Measurements from ENCODE around the gene KLK10. TPM values are rescaled to one million over a fixed set of nuclear protein-coding genes. Genes with fewer than 3 reads are reported as not detected.

The KLK10 gene
- total RNA-seq, 2 donors from 2014 or later = 0.46 to 0.91 TPM

DNA sequence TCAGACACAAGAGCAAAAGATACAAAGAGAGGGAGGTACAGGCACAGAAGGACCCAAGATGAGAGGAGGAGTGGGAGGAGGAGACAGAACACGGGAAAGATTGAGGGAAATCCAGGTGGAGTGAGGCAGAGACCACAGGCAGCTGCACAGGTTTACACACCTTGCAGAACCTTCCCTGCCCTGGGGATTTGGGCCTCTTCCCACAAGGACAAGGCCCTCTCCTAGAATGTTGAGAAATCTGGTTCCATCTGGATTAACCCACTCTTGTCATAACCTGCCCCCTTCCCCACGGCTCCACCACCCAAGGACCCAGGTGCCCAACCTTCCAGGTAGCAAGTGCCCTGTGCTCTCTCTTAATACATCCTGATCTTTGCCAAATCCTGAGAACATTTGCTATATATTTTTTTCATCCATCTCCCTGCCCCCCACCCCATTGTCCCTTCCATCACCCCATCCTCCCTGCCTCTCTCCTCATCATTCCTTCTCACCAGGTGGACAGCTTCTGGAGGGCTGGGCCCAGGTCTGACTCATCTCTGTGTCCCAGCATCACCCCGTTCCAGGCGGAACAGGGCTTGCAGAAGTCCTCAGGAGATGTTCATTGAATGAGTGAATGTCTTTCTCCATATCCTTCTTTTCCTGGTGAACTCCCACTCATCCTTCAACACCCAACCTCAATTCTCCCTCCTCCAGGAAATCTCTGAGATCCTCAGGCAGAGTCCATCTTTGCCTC lies 9.3 kb downstream of the KLK10 start:
- no peaks in the 10 kb centered on the region for H3K4me1 Mint-ChIP-seq
- H3K27ac Mint-ChIP-seq = no peak overlapping the region
- peaks cover 72% of the 10 kb centered on the region for H3K27me3 Mint-ChIP-seq (ENCODE audit: insufficient read depth)
- Histone ChIP-seq H3K9me3 (ENCODE audit: control insufficient read depth, low read length) (no peaks in the 10 kb centered on the region), H3K4me1 (ENCODE audit: control insufficient read depth, insufficient read depth, low read length) (no peaks in the 10 kb centered on the region), H3K36me3 (ENCODE audit: control insufficient read depth, insufficient read depth, low read length) (no peaks in the 10 kb centered on the region), H3K27me3 (ENCODE audit: control insufficient read depth, insufficient read depth, low read length, poor library complexity, severe bottlenecking) (peaks cover 28% of the 10 kb centered on the region), H3K9ac (ENCODE audit: extremely low read depth, low read length, poor library complexity, severe bottlenecking) (no peak overlapping the region), H3K27ac (ENCODE audit: low read depth, low read length) (no peak overlapping the region), H3K4me3 (ENCODE audit: low read length) (no peak overlapping the region)
- H3K4me3 Mint-ChIP-seq = no peak overlapping the region
- no peaks in the 10 kb centered on the region for H3K9me3 Mint-ChIP-seq
- DNase-seq = no peak
- 72 to 87% methylated on average over 4 of the region's 4 CpGs for WGBS, 2 experiments (ENCODE audit: insufficient coverage in 1 of 2, insufficient read length in 1 of 2)
- H3K36me3 Mint-ChIP-seq (ENCODE audit: low read depth) = no peaks in the 10 kb centered on the region
- TF ChIP-seq, protein P1, sequence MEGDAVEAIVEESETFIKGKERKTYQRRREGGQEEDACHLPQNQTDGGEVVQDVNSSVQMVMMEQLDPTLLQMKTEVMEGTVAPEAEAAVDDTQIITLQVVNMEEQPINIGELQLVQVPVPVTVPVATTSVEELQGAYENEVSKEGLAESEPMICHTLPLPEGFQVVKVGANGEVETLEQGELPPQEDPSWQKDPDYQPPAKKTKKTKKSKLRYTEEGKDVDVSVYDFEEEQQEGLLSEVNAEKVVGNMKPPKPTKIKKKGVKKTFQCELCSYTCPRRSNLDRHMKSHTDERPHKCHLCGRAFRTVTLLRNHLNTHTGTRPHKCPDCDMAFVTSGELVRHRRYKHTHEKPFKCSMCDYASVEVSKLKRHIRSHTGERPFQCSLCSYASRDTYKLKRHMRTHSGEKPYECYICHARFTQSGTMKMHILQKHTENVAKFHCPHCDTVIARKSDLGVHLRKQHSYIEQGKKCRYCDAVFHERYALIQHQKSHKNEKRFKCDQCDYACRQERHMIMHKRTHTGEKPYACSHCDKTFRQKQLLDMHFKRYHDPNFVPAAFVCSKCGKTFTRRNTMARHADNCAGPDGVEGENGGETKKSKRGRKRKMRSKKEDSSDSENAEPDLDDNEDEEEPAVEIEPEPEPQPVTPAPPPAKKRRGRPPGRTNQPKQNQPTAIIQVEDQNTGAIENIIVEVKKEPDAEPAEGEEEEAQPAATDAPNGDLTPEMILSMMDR (conservative IDR thresholded peaks at IDR 0.05) = no peak

DNA sequence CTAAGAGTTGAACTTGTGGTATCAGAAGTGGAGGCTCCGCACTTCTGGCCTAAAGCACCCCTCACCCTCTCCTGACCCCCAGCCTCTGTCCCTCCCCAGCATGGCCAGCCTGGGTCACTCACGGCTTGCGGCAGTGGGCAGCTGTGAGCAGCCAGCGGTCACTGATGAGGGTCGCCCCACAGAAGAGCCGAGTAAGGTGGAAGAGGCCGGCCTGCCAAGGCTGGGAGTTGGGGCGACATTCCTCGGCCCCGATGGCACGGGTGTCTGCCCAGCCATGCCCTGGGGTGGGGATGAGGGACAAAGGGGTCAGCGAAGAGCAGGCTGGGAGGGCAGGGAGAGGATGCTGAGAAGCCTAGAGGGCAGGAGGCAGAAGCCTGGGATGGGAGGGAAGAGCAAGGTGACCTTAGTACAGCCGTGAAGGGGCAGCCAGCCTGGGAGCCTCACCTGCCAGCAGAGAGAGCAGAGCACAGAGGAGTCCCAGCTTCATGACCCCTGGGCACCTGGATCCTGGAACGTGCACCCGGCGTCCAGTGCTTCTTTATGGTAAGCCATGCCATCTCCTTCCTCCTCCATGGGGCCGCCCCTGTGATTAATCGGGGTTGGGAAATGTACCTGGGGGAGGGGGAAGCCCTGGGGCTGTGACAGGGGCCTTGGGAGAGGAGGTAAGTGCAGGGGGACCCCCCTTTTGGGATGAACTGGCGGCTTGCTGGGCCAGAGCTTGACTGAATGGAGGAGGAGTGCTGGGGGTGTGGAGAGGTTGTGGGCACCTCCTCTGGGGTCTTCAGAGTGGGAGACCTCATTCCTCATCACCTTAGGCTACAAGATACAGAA lies 10.2 kb downstream of the KLK10 start:
- TF ChIP-seq, protein P1 (conservative IDR thresholded peaks at IDR 0.05) = no peak
- DNase-seq = no peak
- Mint-ChIP-seq H3K27ac (no peak overlapping the region), H3K27me3 (ENCODE audit: insufficient read depth) (peaks cover 70% of the 10 kb centered on the region), H3K4me3 (no peak overlapping the region), H3K36me3 (ENCODE audit: low read depth) (no peaks in the 10 kb centered on the region), H3K4me1 (no peaks in the 10 kb centered on the region), H3K9me3 (no peaks in the 10 kb centered on the region)
- Histone ChIP-seq H3K9me3 (ENCODE audit: control insufficient read depth, low read length) (no peaks in the 10 kb centered on the region), H3K27ac (ENCODE audit: low read depth, low read length) (no peak overlapping the region), H3K4me3 (ENCODE audit: low read length) (no peak overlapping the region), H3K27me3 (ENCODE audit: control insufficient read depth, insufficient read depth, low read length, poor library complexity, severe bottlenecking) (peaks cover 19% of the 10 kb centered on the region), H3K9ac (ENCODE audit: extremely low read depth, low read length, poor library complexity, severe bottlenecking) (no peak overlapping the region), H3K4me1 (ENCODE audit: control insufficient read depth, insufficient read depth, low read length) (no peaks in the 10 kb centered on the region), H3K36me3 (ENCODE audit: control insufficient read depth, insufficient read depth, low read length) (no peaks in the 10 kb centered on the region)
- WGBS, 2 experiments (ENCODE audit: insufficient coverage in 1 of 2, insufficient read length in 1 of 2) = 85 to 100% methylated on average over 2 to 18 of the region's 19 CpGs

DNA sequence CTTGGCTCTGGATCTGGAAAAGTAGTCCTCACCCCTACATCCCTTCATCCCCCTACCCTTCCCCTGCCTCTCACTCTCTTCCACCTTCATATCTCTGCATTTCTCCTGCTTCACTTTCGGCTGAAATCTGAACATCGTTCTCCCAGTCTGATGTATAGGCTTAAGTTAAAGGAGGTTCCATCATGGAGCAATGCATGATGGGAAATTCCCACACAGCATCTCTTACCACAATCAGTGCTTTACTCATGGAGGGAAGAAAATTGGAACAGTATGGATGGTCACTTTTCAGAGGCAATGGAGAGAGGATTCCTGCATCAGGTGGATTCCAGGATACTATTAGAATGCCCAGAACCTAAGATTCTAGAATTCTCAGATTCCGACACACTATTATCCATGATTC lies 12.0 kb downstream of the KLK10 start:
- TF ChIP-seq, protein P1 (conservative IDR thresholded peaks at IDR 0.05) = no peak
- Histone ChIP-seq H3K36me3 (ENCODE audit: control insufficient read depth, insufficient read depth, low read length) (no peaks in the 10 kb centered on the region), H3K4me1 (ENCODE audit: control insufficient read depth, insufficient read depth, low read length) (no peaks in the 10 kb centered on the region), H3K27me3 (ENCODE audit: control insufficient read depth, insufficient read depth, low read length, poor library complexity, severe bottlenecking) (peaks cover 17% of the 10 kb centered on the region), H3K27ac (ENCODE audit: low read depth, low read length) (no peak overlapping the region), H3K4me3 (ENCODE audit: low read length) (no peak overlapping the region), H3K9ac (ENCODE audit: extremely low read depth, low read length, poor library complexity, severe bottlenecking) (no peak overlapping the region), H3K9me3 (ENCODE audit: control insufficient read depth, low read length) (no peaks in the 10 kb centered on the region)
- peaks cover 62% of the 10 kb centered on the region for H3K27me3 Mint-ChIP-seq (ENCODE audit: insufficient read depth)
- H3K4me3 Mint-ChIP-seq = no peak overlapping the region
- DNase-seq = no peak
- H3K4me1 Mint-ChIP-seq = no peaks in the 10 kb centered on the region
- no peaks in the 10 kb centered on the region for H3K9me3 Mint-ChIP-seq
- no peak overlapping the region for H3K27ac Mint-ChIP-seq
- no peaks in the 10 kb centered on the region for H3K36me3 Mint-ChIP-seq (ENCODE audit: low read depth)
- 83 to 100% methylated on average over 1 to 3 of the region's 3 CpGs for WGBS, 2 experiments (ENCODE audit: insufficient coverage in 1 of 2, insufficient read length in 1 of 2)
